Breast epithelium (tissue), 3 donors: Measurements from ENCODE around the gene REX1BD.

ENCODE experiments used
- CTCF ChIP-seq, 3 donors: fragments of 450-650 bp; IDR thresholded peaks; one replicate each; pipeline ENCODE4 v1.5.1; 2016 to 2017; ENCODE audit warnings: antibody characterized with exemption in 3 of 3, mild to moderate bottlenecking in 3 of 3, moderate library complexity in 3 of 3
- POLR2A ChIP-seq: fragments of 450-650 bp; IDR thresholded peaks from one replicate; pipeline ENCODE4 v1.6.1; 2016; ENCODE audit warnings: antibody characterized with exemption, mild to moderate bottlenecking, moderate library complexity
- POLR2AphosphoS5 ChIP-seq, 3 donors: sonication (generic); formaldehyde crosslinking; IDR thresholded peaks; one replicate each; pipeline ENCODE4 v1.6.1; 2017; ENCODE audit warnings: antibody characterized with exemption in 3 of 3

- no peak for TF ChIP-seq CTCF (IDR thresholded peaks at IDR 0.05)
- TF ChIP-seq POLR2AphosphoS5 (IDR thresholded peaks at IDR 0.05), result no peak
- no peak for TF ChIP-seq POLR2A
Measured at GRCh38 chr19:18568367-18568766, 20.2 kb upstream of the REX1BD start.
